NCI-H2029 (cell line): ENCODE data around the gene DUSP1.

ENCODE experiments used
- DNase-seq: peaks from one replicate; lab custom pipeline; 2025; lab: John Stamatoyannopoulos, UW

DUSP1 gene

GRCh38 chr5:172724242-172725183 is 46.5 kb downstream of the DUSP1 start:
- no peak for DNase-seq

GRCh38 chr5:172723508-172723907 is 47.5 kb downstream of the DUSP1 start:
- no peak for DNase-seq

- DNase-seq, result no peak
These were observed 48.6 kb downstream of the DUSP1 start for GRCh38 chr5:172722327-172722815.

- peak; percentile 17 for DNase-seq
These were observed 49.3 kb downstream of the DUSP1 start for GRCh38 chr5:172721455-172722326.

- DNase-seq, result no peak
These were observed 50.3 kb downstream of the DUSP1 start for GRCh38 chr5:172720655-172721054.

GRCh38 chr5:172719211-172719610 is 51.8 kb downstream of the DUSP1 start:
- no peak for DNase-seq

- no peak for DNase-seq
These were observed 52.4 kb downstream of the DUSP1 start for GRCh38 chr5:172718527-172719114.
